HCT116 (cell line): ENCODE measurements around the gene AFAP1L2. TPM values are rescaled to one million over a fixed set of nuclear protein-coding genes. Genes with fewer than 3 reads are reported as not detected.

Source experiments
- ATAC-seq: fragments of 200-7000 bp; cut with Tn5 transposase; 2 replicates; pipeline ENCODE4 v1.9.1; 2020; ENCODE audit warnings: mild to moderate bottlenecking, moderate library complexity
- BruUV-seq: library from RNA; stranded (reverse); fragments of 400-500 nt; replicated peaks from 2 replicates; lab custom pipeline; 2021; lab: Mats Ljungman, UMichigan
- CTCF ChIA-PET: fragments of 300-600 bp; sonication (Branson Sonifier 250); formaldehyde crosslinking; loops from one replicate; lab custom pipeline; 2021; ENCODE audit warnings: antibody characterized with exemption; lab: Charles Lee
- POLR2A ChIA-PET: fragments of 300-600, 350-600 bp; sonication (Branson Sonifier 250); formaldehyde crosslinking; loops from one replicate; lab custom pipeline; 2021; ENCODE audit warnings: antibody characterized with exemption; lab: Charles Lee
- RAD21 ChIA-PET, 2 experiments: fragments of 300-600 bp; sonication (Branson Sonifier 250); formaldehyde crosslinking; loops; one replicate each; lab custom pipeline; 2023; ENCODE audit warnings: low total read pairs in 2 of 2; ENCODE audit not compliant: uncharacterized antibody in 2 of 2, unreplicated experiment in 2 of 2, low non-redundant PET in 1 of 2; lab: Charles Lee
- DNase-seq: peaks from one replicate; pipeline ENCODE4 v3.0.0-alpha.2; 2010; ENCODE audit warnings: low read depth, low spot score
- H2AFZ ChIP-seq: fragments of 200-600 bp; shearing (Covaris generic), sonication (generic); 2 replicates; pipeline ENCODE4 v1.6.1; 2017; ENCODE audit warnings: low read depth, mixed run types, mixed read lengths, antibody characterized with exemption, low read length; ENCODE audit not compliant: poor library complexity, severe bottlenecking
- H3K27ac ChIP-seq: 2 replicates; pipeline ENCODE4 v1.5.1; 2012; ENCODE audit warnings: low read depth, low read length
- H3K27me3 ChIP-seq: fragments of 200-600 bp; sonication (generic); 2 replicates; pipeline ENCODE4 v1.6.1; 2016; ENCODE audit warnings: mixed run types, low read length, mixed read lengths; ENCODE audit not compliant: insufficient read depth
- H3K36me3 ChIP-seq, 2 experiments: fragments of 200-500 bp in 1 of 2; fragments of 200-600 bp in 1 of 2; sonication (Bioruptor generic) in 1 of 2; sonication (generic) in 1 of 2; 2 replicates each; pipeline versions ENCODE4 v1.5.1 to v1.6.1; 2014 to 2016; ENCODE audit warnings: low read length in 2 of 2, inconsistent platforms in 1 of 2, mixed read lengths in 1 of 2, mixed run types in 1 of 2; ENCODE audit not compliant: insufficient read depth in 2 of 2, control insufficient read depth in 1 of 2
- H3K4me1 ChIP-seq, 2 experiments: fragments of 200-600 bp in 1 of 2; sonication (generic) in 1 of 2; 2 replicates each; pipeline versions ENCODE4 v1.5.1 to v1.6.1; 2012 to 2017; ENCODE audit warnings: low read length in 2 of 2, inconsistent platforms in 1 of 2, mild to moderate bottlenecking in 1 of 2, mixed read lengths in 1 of 2, mixed run types in 1 of 2, moderate library complexity in 1 of 2; ENCODE audit not compliant: insufficient read depth in 2 of 2, control insufficient read depth in 1 of 2
- H3K4me2 ChIP-seq: fragments of 200-600 bp; sonication (generic); 2 replicates; pipeline ENCODE4 v1.6.1; 2017; ENCODE audit warnings: mixed run types, low read length, mixed read lengths
- H3K4me3 ChIP-seq, 2 experiments: fragments of 200-600 bp in 1 of 2; sonication (generic) in 1 of 2; replicated peaks in 1 of 2; 2 replicates each; pipeline ENCODE4 v1.5.1; 2011 to 2016; ENCODE audit warnings: low read length in 2 of 2, control low read depth in 1 of 2, low read depth in 1 of 2, mild to moderate bottlenecking in 1 of 2, mixed read lengths in 1 of 2, mixed run types in 1 of 2
- H3K79me2 ChIP-seq: fragments of 200-600 bp; sonication (generic); 2 replicates; pipeline ENCODE4 v1.6.1; 2017; ENCODE audit warnings: mild to moderate bottlenecking, mixed run types, low read length, moderate library complexity, mixed read lengths; ENCODE audit not compliant: insufficient read depth
- H3K9ac ChIP-seq: fragments of 200-600 bp; sonication (generic); 2 replicates; pipeline ENCODE4 v1.6.1; 2016; ENCODE audit warnings: low read length, mixed read lengths
- H3K9me2 ChIP-seq: fragments of 200-600 bp; sonication (generic), shearing (Covaris generic); 2 replicates; pipeline ENCODE4 v1.6.1; 2017; ENCODE audit warnings: mixed run types, mild to moderate bottlenecking, moderate library complexity; ENCODE audit not compliant: insufficient read depth
- H3K9me3 ChIP-seq, 2 experiments: fragments of 200-500 bp in 1 of 2; fragments of 200-600 bp in 1 of 2; sonication (Bioruptor generic) in 1 of 2; sonication (generic) in 1 of 2; 2 replicates each; pipeline ENCODE4 v1.6.1; 2014 to 2017; ENCODE audit warnings: low read length in 2 of 2, mixed read lengths in 2 of 2, inconsistent platforms in 1 of 2, low read depth in 1 of 2, mild to moderate bottlenecking in 1 of 2, mixed run types in 1 of 2, moderate library complexity in 1 of 2; ENCODE audit not compliant: control insufficient read depth in 1 of 2, insufficient read depth in 1 of 2
- H4K20me1 ChIP-seq: fragments of 200-600 bp; sonication (generic), shearing (Covaris generic); 2 replicates; pipeline ENCODE4 v1.6.1; 2017; ENCODE audit warnings: mixed run types, mild to moderate bottlenecking, moderate library complexity; ENCODE audit not compliant: insufficient read depth
- CBX3 ChIP-seq: IDR thresholded peaks from 2 replicates; pipeline ENCODE4 v1.6.1; 2012; ENCODE audit warnings: low read depth
- CEBPB ChIP-seq: IDR thresholded peaks from 2 replicates; pipeline ENCODE4 v1.6.1; 2012; ENCODE audit warnings: low read depth
- FOSL1 ChIP-seq: IDR thresholded peaks from 2 replicates; pipeline ENCODE4 v1.6.1; 2012; ENCODE audit warnings: low read depth
- JUND ChIP-seq: IDR thresholded peaks from 2 replicates; pipeline ENCODE4 v1.6.1; 2012
- RAD21 ChIP-seq: IDR thresholded peaks from 2 replicates; pipeline ENCODE4 v1.6.1; 2012; ENCODE audit warnings: low read depth, mild to moderate bottlenecking
- TCF7L2 ChIP-seq: IDR thresholded peaks from 2 replicates; pipeline ENCODE4 v1.7.0; 2011; ENCODE audit warnings: borderline replicate concordance, inconsistent platforms; ENCODE audit not compliant: insufficient read depth, insufficient read length; ENCODE audit errors: extremely low read depth
- YY1 ChIP-seq: IDR thresholded peaks from 2 replicates; pipeline ENCODE4 v1.6.1; 2011; ENCODE audit warnings: low read length, low read depth, moderate library complexity, mild to moderate bottlenecking; ENCODE audit not compliant: insufficient replicate concordance; ENCODE audit errors: extremely low read depth
- ZFX ChIP-seq: fragments of 450-650 bp; IDR thresholded peaks from 2 replicates; pipeline ENCODE4 v1.6.1; 2017
- ZNF274 ChIP-seq: fragments of 200-500 bp; sonication (Bioruptor generic); IDR thresholded peaks from 2 replicates; pipeline ENCODE4 v1.6.1; 2014; ENCODE audit warnings: mild to moderate bottlenecking, low read depth, low read length, inconsistent platforms
- intact Hi-C: fragments of 100-400 bp; cut with micrococcal nuclease; formaldehyde crosslinking; loops from 2 replicates; pipeline ENCODE4 v1.10.0; 2022
- total RNA-seq: library from RNA; stranded (reverse); gene quantifications from one replicate; pipeline ENCODE4 v1.2.1, GENCODE V29; 2021; ENCODE audit not compliant: unreplicated experiment
- TF ChIP-seq, protein P1 (sequence below): IDR thresholded peaks from 2 replicates; pipeline ENCODE4 v1.6.1; 2012
- TF ChIP-seq, protein P2 (sequence below): IDR thresholded peaks from 2 replicates; pipeline ENCODE4 v1.6.1; 2011; ENCODE audit warnings: mild to moderate bottlenecking, low read length, moderate library complexity; ENCODE audit not compliant: insufficient replicate concordance; ENCODE audit errors: extremely low read depth
- TF ChIP-seq, protein P3 (sequence below): IDR thresholded peaks from 2 replicates; pipeline ENCODE4 v1.6.1; 2012

The AFAP1L2 gene
- total RNA-seq, 1 experiment from 2014 or later = 0.93 TPM

- Histone ChIP-seq H3K9me2 (no peaks in the 10 kb centered on the region), H3K9me3 (no peaks in the 10 kb centered on the region), H3K4me3 (no peak overlapping the region), H3K27ac (no peak overlapping the region), H2AFZ (no peak overlapping the region), H3K9ac (no peak overlapping the region), H3K36me3 (no peaks in the 10 kb centered on the region), H4K20me1 (no peaks in the 10 kb centered on the region), H3K4me1 (peaks cover 9 to 19% of the 10 kb centered on the region in 2 experiments), H3K4me2 (peak overlapping the region; percentile 30), H3K27me3 (peaks cover 23% of the 10 kb centered on the region; the same call in 1 of the 2 replicates), H3K79me2 (no peaks in the 10 kb centered on the region)
- RAD21 ChIA-PET = interaction anchor here in 1 of 2 experiments (1.5 kb wide), 1 partner anchor 85 kb away, joined by 4 read pairs; no protein-coding TSS in a partner anchor
- POLR2A ChIA-PET = no interaction called here
- peak; percentile 69 for ATAC-seq
- CTCF ChIA-PET = interaction anchor here (0.8 to 2.9 kb wide), 5 partner anchors 9 to 85 kb away, joined by 3 to 16 read pairs (median 4); no protein-coding TSS in a partner anchor
- TF ChIP-seq TCF7L2 (no peak), CBX3 (no peak), FOSL1 (peak; percentile 60), JUND (peak; percentile 43; the same call in 1 of the 2 replicates)
- peak; percentile 13 for DNase-seq
- BruUV-seq = no TSS peak
- intact Hi-C loops = no loop called here
Observed at GRCh38 chr10:114389426-114389825, 14.9 kb downstream of the AFAP1L2 start.

DNA sequence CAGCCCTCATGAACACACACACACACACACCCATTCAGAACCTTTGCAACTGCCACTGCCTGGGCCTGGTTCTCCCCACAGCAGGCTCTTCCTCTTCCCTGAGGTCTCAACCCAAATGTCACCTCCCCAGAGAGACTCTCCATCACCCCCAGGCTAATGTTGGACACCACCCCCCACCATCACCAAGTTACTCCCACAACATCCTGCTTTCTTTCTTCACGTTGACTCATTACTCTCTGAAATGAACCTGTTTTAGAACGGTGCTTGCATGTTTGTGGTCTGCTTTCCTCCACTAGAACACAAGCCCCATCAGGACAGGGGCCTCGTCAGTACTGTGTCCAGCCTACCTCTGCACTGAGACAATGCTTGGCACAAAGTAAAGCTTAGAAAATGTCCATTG, 16.0 kb downstream of the AFAP1L2 start:
- ChIA-PET CTCF (interaction anchor here (1.5 to 3.1 kb wide), 3 partner anchors 10 to 85 kb away, joined by 3 to 19 read pairs (median 16); no protein-coding TSS in a partner anchor), RAD21 (interaction anchor here in 1 of 2 experiments (1.5 kb wide), 1 partner anchor 84 kb away, joined by 4 read pairs; no protein-coding TSS in a partner anchor), POLR2A (no interaction called here)
- Histone ChIP-seq H3K9me2 (no peaks in the 10 kb centered on the region), H3K9me3 (no peaks in the 10 kb centered on the region), H3K4me2 (no peak overlapping the region), H3K9ac (no peak overlapping the region), H3K4me1 (peaks cover 9 to 19% of the 10 kb centered on the region in 2 experiments), H3K27ac (no peak overlapping the region), H3K79me2 (no peaks in the 10 kb centered on the region), H3K36me3 (no peaks in the 10 kb centered on the region), H3K4me3 (no peak overlapping the region), H3K27me3 (peaks cover 12% of the 10 kb centered on the region; the same call in 1 of the 2 replicates), H2AFZ (no peak overlapping the region), H4K20me1 (no peaks in the 10 kb centered on the region)
- DNase-seq (no peak), ATAC-seq (no peak)
- TF ChIP-seq ZNF274 (no peak), YY1 (no peak), CEBPB (no peak), ZFX (no peak), RAD21 (no peak)
- TF ChIP-seq, protein P1, sequence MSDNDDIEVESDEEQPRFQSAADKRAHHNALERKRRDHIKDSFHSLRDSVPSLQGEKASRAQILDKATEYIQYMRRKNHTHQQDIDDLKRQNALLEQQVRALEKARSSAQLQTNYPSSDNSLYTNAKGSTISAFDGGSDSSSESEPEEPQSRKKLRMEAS = no peak
- TF ChIP-seq, protein P2, sequence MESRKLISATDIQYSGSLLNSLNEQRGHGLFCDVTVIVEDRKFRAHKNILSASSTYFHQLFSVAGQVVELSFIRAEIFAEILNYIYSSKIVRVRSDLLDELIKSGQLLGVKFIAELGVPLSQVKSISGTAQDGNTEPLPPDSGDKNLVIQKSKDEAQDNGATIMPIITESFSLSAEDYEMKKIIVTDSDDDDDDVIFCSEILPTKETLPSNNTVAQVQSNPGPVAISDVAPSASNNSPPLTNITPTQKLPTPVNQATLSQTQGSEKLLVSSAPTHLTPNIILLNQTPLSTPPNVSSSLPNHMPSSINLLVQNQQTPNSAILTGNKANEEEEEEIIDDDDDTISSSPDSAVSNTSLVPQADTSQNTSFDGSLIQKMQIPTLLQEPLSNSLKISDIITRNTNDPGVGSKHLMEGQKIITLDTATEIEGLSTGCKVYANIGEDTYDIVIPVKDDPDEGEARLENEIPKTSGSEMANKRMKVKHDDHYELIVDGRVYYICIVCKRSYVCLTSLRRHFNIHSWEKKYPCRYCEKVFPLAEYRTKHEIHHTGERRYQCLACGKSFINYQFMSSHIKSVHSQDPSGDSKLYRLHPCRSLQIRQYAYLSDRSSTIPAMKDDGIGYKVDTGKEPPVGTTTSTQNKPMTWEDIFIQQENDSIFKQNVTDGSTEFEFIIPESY = no peak
- TF ChIP-seq, protein P3, sequence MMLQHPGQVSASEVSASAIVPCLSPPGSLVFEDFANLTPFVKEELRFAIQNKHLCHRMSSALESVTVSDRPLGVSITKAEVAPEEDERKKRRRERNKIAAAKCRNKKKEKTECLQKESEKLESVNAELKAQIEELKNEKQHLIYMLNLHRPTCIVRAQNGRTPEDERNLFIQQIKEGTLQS = no peak
- intact Hi-C loops = no loop called here
- no TSS peak for BruUV-seq
